Measurements from ENCODE around the gene MITF. TPM values are rescaled to one million over a fixed set of nuclear protein-coding genes. Genes with fewer than 3 reads are reported as not detected.

MITF gene
- total and polyA plus RNA-seq, 3 donors from 2014 or later: 5.5 to 9.0 (median 5.8) TPM

- no peak for TF ChIP-seq CTCF (IDR thresholded peaks at IDR 0.05)
- TF ChIP-seq POLR2A (IDR thresholded peaks at IDR 0.05): no peak
- intact Hi-C loops (cut with DNase I; ENCODE audit: low total_unique reads): no loop called here
- no peaks in the 10 kb centered on the region for H3K36me3 ChIP-seq (ENCODE audit: low read depth, missing control alignments)
- H3K4me1 ChIP-seq: no peaks in the 10 kb centered on the region
- H3K27ac ChIP-seq: no peak overlapping the region
- H3K9me3 ChIP-seq: no peaks in the 10 kb centered on the region
- DNase-seq: no peak
- H3K27me3 ChIP-seq: no peaks in the 10 kb centered on the region
- H3K4me3 ChIP-seq: no peak overlapping the region
- 84 to 85% methylated on average over 2 of the region's 2 CpGs for WGBS, 2 donors
These were observed 132.0 kb downstream of the MITF start for GRCh38 chr3:69871251-69871650.

- no peak for DNase-seq
- Histone ChIP-seq H3K4me3 (no peak overlapping the region), H3K4me1 (no peaks in the 10 kb centered on the region), H3K36me3 (ENCODE audit: low read depth, missing control alignments) (no peaks in the 10 kb centered on the region), H3K27ac (no peak overlapping the region), H3K9me3 (no peaks in the 10 kb centered on the region), H3K27me3 (no peaks in the 10 kb centered on the region)
- 78 to 79% methylated on average over 3 of the region's 3 CpGs for WGBS, 2 donors
- intact Hi-C loops (cut with DNase I; ENCODE audit: low total_unique reads): no loop called here
- TF ChIP-seq POLR2A (IDR thresholded peaks at IDR 0.05) (no peak), CTCF (IDR thresholded peaks at IDR 0.05) (no peak)
These were observed 132.6 kb downstream of the MITF start for GRCh38 chr3:69871868-69872267.

GRCh38 chr3:69872783-69873378 is 133.6 kb downstream of the MITF start:
- no peaks in the 10 kb centered on the region for H3K36me3 ChIP-seq (ENCODE audit: low read depth, missing control alignments)
- DNase-seq: no peak
- TF ChIP-seq POLR2A (IDR thresholded peaks at IDR 0.05) (no peak), CTCF (IDR thresholded peaks at IDR 0.05) (no peak)
- H3K27ac ChIP-seq: no peak overlapping the region
- H3K27me3 ChIP-seq: no peaks in the 10 kb centered on the region
- 94% methylated on average over 4 of the region's 4 CpGs for WGBS, 2 donors
- no peak overlapping the region for H3K4me3 ChIP-seq
- intact Hi-C loops (cut with DNase I; ENCODE audit: low total_unique reads): no loop called here
- H3K4me1 ChIP-seq: no peaks in the 10 kb centered on the region
- H3K9me3 ChIP-seq: no peaks in the 10 kb centered on the region

GRCh38 chr3:69876073-69876472 is 136.8 kb downstream of the MITF start:
- Histone ChIP-seq H3K9me3 (no peaks in the 10 kb centered on the region), H3K27me3 (no peaks in the 10 kb centered on the region), H3K27ac (no peak overlapping the region), H3K36me3 (ENCODE audit: low read depth, missing control alignments) (no peaks in the 10 kb centered on the region), H3K4me1 (no peaks in the 10 kb centered on the region), H3K4me3 (no peak overlapping the region)
- DNase-seq: no peak
- intact Hi-C loops (cut with DNase I; ENCODE audit: low total_unique reads): no loop called here
- WGBS, 2 donors: 85 to 89% methylated on average over 9 of the region's 9 CpGs
- TF ChIP-seq POLR2A (IDR thresholded peaks at IDR 0.05): no peak
- no peak for TF ChIP-seq CTCF (IDR thresholded peaks at IDR 0.05)

GRCh38 chr3:69878254-69878653 is 139.0 kb downstream of the MITF start:
- no peaks in the 10 kb centered on the region for H3K36me3 ChIP-seq (ENCODE audit: low read depth, missing control alignments)
- 71 to 74% methylated on average over 3 of the region's 3 CpGs for WGBS, 2 donors
- intact Hi-C loops (cut with DNase I; ENCODE audit: low total_unique reads): no loop called here
- no peak for DNase-seq
- no peak overlapping the region for H3K4me3 ChIP-seq
- no peak for TF ChIP-seq POLR2A (IDR thresholded peaks at IDR 0.05)
- TF ChIP-seq CTCF (IDR thresholded peaks at IDR 0.05): no peak
- no peaks in the 10 kb centered on the region for H3K9me3 ChIP-seq
- H3K4me1 ChIP-seq: no peaks in the 10 kb centered on the region
- H3K27me3 ChIP-seq: no peaks in the 10 kb centered on the region
- no peak overlapping the region for H3K27ac ChIP-seq
